Ishikawa (cell line): Measurements from ENCODE around the gene SIT1.

Experiments used
- CEBPB ChIP-seq: IDR thresholded peaks from 2 replicates; pipeline ENCODE4 v1.6.1; 2012
- CREB1 ChIP-seq: IDR thresholded peaks from 2 replicates; pipeline ENCODE4 v1.6.1; 2012; ENCODE audit warnings: low read depth
- EGR1 ChIP-seq: IDR thresholded peaks from 2 replicates; pipeline ENCODE4 v1.6.1; 2012
- EP300 ChIP-seq: IDR thresholded peaks from 2 replicates; pipeline ENCODE4 v1.6.1; 2012; ENCODE audit warnings: borderline replicate concordance
- FOXM1 ChIP-seq: IDR thresholded peaks from 2 replicates; pipeline ENCODE4 v1.6.1; 2012; ENCODE audit warnings: low read depth, borderline replicate concordance
- MAX ChIP-seq: IDR thresholded peaks from 2 replicates; pipeline ENCODE4 v1.6.1; 2012
- NFIC ChIP-seq: IDR thresholded peaks from 2 replicates; pipeline ENCODE4 v1.6.1; 2012
- RAD21 ChIP-seq: IDR thresholded peaks from 2 replicates; pipeline ENCODE4 v1.6.1; 2012; ENCODE audit warnings: low read depth
- REST ChIP-seq: IDR thresholded peaks from 2 replicates; pipeline ENCODE4 v1.6.1; 2012; ENCODE audit warnings: low read depth, mild to moderate bottlenecking
- TAF1 ChIP-seq: IDR thresholded peaks from 2 replicates; pipeline ENCODE4 v1.6.1; 2012; ENCODE audit warnings: low read depth, mild to moderate bottlenecking
- TCF12 ChIP-seq: IDR thresholded peaks from 2 replicates; pipeline ENCODE4 v1.6.1; 2012; ENCODE audit warnings: low read depth
- TEAD4 ChIP-seq: IDR thresholded peaks from 2 replicates; pipeline ENCODE4 v1.6.1; 2012
- USF1 ChIP-seq: IDR thresholded peaks from 2 replicates; pipeline ENCODE4 v1.6.1; 2012
- YY1 ChIP-seq: IDR thresholded peaks from 2 replicates; pipeline ENCODE4 v1.6.1; 2012; ENCODE audit warnings: low read depth
- ZBTB7A ChIP-seq: IDR thresholded peaks from 2 replicates; pipeline ENCODE4 v1.6.1; 2012; ENCODE audit warnings: low read depth

The SIT1 gene

GRCh38 chr9:35673132-35674024 lies 22.6 kb upstream of the SIT1 start, which contains the start of gene CA9:
CA9 (plus strand) TSS chr9:35673928; CDS start chr9:35673960, 32 bp downstream.
- TF ChIP-seq MAX (no peak), FOXM1 (no peak)

- TF ChIP-seq CEBPB: no peak
- TF ChIP-seq TCF12: peak; percentile 79
- TF ChIP-seq TEAD4: peak; percentile 50
- TF ChIP-seq EP300: peak; percentile 12; the same call in 1 of the 2 replicates
- TF ChIP-seq MAX: no peak
- TF ChIP-seq NFIC: peak; percentile 65
Measured at GRCh38 chr9:35669331-35670145, 18.8 kb upstream of the SIT1 start.

- no peak for TF ChIP-seq EGR1
- TF ChIP-seq MAX: no peak
- TF ChIP-seq CEBPB: no peak
- TF ChIP-seq EP300: no peak
Measured at GRCh38 chr9:35667939-35668338, 17.2 kb upstream of the SIT1 start.

GRCh38 chr9:35666549-35666948 lies 15.8 kb upstream of the SIT1 start:
- TF ChIP-seq ZBTB7A (no peak), NFIC (no peak), EGR1 (no peak), REST (no peak), TAF1 (no peak), MAX (no peak), CREB1 (no peak), EP300 (no peak), TCF12 (no peak), RAD21 (no peak), TEAD4 (no peak), FOXM1 (no peak), YY1 (no peak), CEBPB (no peak), USF1 (no peak)

GRCh38 chr9:35666045-35666444 lies 15.3 kb upstream of the SIT1 start:
- TF ChIP-seq USF1 (no peak), TAF1 (no peak), TEAD4 (peak; percentile 82), MAX (no peak), NFIC (peak; percentile 85), TCF12 (no peak), ZBTB7A (no peak), CEBPB (no peak), CREB1 (no peak)

GRCh38 chr9:35665471-35665818 lies 14.7 kb upstream of the SIT1 start:
- TF ChIP-seq NFIC (peak; percentile 49; the same call in 1 of the 2 replicates), ZBTB7A (no peak)
